HepG2 (cell line): ENCODE measurements around the gene SNN. TPM values are rescaled to one million over a fixed set of nuclear protein-coding genes. Genes with fewer than 3 reads are reported as not detected.

Experiments used
- ATAC-seq: fragments of 200-7000 bp; cut with Tn5 transposase; 3 replicates; pipeline ENCODE4 v1.9.1; 2020; ENCODE audit warnings: mild to moderate bottlenecking, moderate library complexity
- BruUV-seq: library from RNA; stranded (reverse); fragments of 400-500 nt; replicated peaks from 2 replicates; lab custom pipeline; 2021; lab: Mats Ljungman, UMichigan
- CTCF ChIA-PET: fragments of 300-600 bp; formaldehyde crosslinking; extraction: SDS; loops from one replicate; lab custom pipeline; 2021; ENCODE audit warnings: low total read pairs, inconsistent platforms, low intra/inter-chr PET ratio; lab: Yijun Ruan, JAX
- POLR2A ChIA-PET: fragments of 350-600 bp; sonication (Branson Sonifier 250); formaldehyde crosslinking; loops from one replicate; lab custom pipeline; 2020; ENCODE audit warnings: antibody characterized with exemption, inconsistent platforms; lab: Yijun Ruan, JAX
- DNase-seq: peaks from one replicate; pipeline ENCODE4 v3.0.0-alpha.2; 2015; ENCODE audit warnings: low spot score
- FAIRE-seq: peaks from 3 replicates; lab custom pipeline; 2011; peaks lifted over from hg19 to GRCh38; lab: Jason Lieb, UNC
- H2AFZ ChIP-seq: one replicate; pipeline ENCODE4 v1.6.1; 2011; ENCODE audit warnings: low read length, inconsistent platforms
- H3K27ac ChIP-seq: fragments of 300-600 bp; 3 replicates; pipeline ENCODE4 v1.8.0; 2011; ENCODE audit warnings: mixed run types, mild to moderate bottlenecking, mixed read lengths, low read length, inconsistent platforms; ENCODE audit not compliant: insufficient read depth; ENCODE audit errors: extremely low read length
- H3K27me3 ChIP-seq, 2 experiments: fragments of 200-600 bp in 1 of 2; 2 replicates in 1 of 2; 3 replicates in 1 of 2; pipeline versions ENCODE4 v1.6.0 to v1.8.0; 2011; ENCODE audit warnings: low read length in 2 of 2, mild to moderate bottlenecking in 2 of 2, moderate library complexity in 2 of 2, inconsistent platforms in 1 of 2; ENCODE audit not compliant: insufficient read depth in 2 of 2, control insufficient read depth in 1 of 2
- H3K36me3 ChIP-seq, 2 experiments: fragments of 200-600 bp in 1 of 2; replicated peaks in 1 of 2; 2 replicates in 1 of 2; 3 replicates in 1 of 2; pipeline versions ENCODE4 v1.5.1 to v1.8.0; 2011; ENCODE audit warnings: low read length in 2 of 2, inconsistent platforms in 1 of 2; ENCODE audit not compliant: insufficient read depth in 2 of 2, control insufficient read depth in 1 of 2
- H3K4me1 ChIP-seq: 2 replicates; pipeline ENCODE4 v1.5.1; 2012; ENCODE audit warnings: low read length, inconsistent platforms; ENCODE audit not compliant: insufficient read depth
- H3K4me2 ChIP-seq: 2 replicates; pipeline ENCODE4 v1.6.0; 2011; ENCODE audit warnings: low read depth, low read length, inconsistent platforms
- H3K4me3 ChIP-seq, 3 experiments: fragments of 200-600 bp in 1 of 3; sonication (generic), shearing (Covaris generic) in 1 of 3; replicated peaks in 1 of 3; 2 replicates each; pipeline ENCODE4 v1.5.1; 2011 to 2016; ENCODE audit warnings: low read length in 3 of 3, inconsistent platforms in 2 of 3, low read depth in 2 of 3, mild to moderate bottlenecking in 2 of 3, control low read depth in 1 of 3, mixed read lengths in 1 of 3; ENCODE audit not compliant: insufficient read depth in 1 of 3
- H3K79me2 ChIP-seq: one replicate; pipeline ENCODE4 v1.6.1; 2011; ENCODE audit warnings: low read length, inconsistent platforms; ENCODE audit not compliant: insufficient read depth
- H3K9ac ChIP-seq: 2 replicates; pipeline ENCODE4 v1.6.0; 2011; ENCODE audit warnings: mild to moderate bottlenecking, low read depth, low read length, inconsistent platforms; ENCODE audit not compliant: insufficient read depth
- H3K9me3 ChIP-seq: 2 replicates; pipeline ENCODE4 v1.5.1; 2012; ENCODE audit warnings: mild to moderate bottlenecking, low read length
- H4K20me1 ChIP-seq: 2 replicates; pipeline ENCODE4 v1.6.0; 2011; ENCODE audit warnings: inconsistent platforms, mild to moderate bottlenecking, low read length, moderate library complexity; ENCODE audit not compliant: insufficient read depth
- CEBPG ChIP-seq: IDR thresholded peaks from 2 replicates; pipeline ENCODE4 v1.6.1; 2016
- DNMT1 ChIP-seq: sonication (generic); formaldehyde crosslinking; IDR thresholded peaks from 2 replicates; pipeline ENCODE4 v1.5.1; 2020; ENCODE audit warnings: mild to moderate bottlenecking, missing genetic modification reagents
- ETV6 ChIP-seq: sonication (generic); formaldehyde crosslinking; conservative IDR thresholded peaks from 2 replicates; pipeline ENCODE4 v1.4.0; 2020; ENCODE audit warnings: missing genetic modification reagents
- MAZ ChIP-seq, 2 experiments: sonication (generic) in 1 of 2; formaldehyde crosslinking in 1 of 2; IDR thresholded peaks; 2 replicates each; pipeline versions ENCODE4 v1.5.0 to v1.6.1; 2012 to 2020; ENCODE audit warnings: low read depth in 2 of 2, mild to moderate bottlenecking in 2 of 2, borderline replicate concordance in 1 of 2, improper control_type of control experiment in 1 of 2, low read length in 1 of 2, missing genetic modification reagents in 1 of 2, moderate library complexity in 1 of 2
- NBN ChIP-seq: fragments of 450-650 bp; conservative IDR thresholded peaks from 2 replicates; pipeline ENCODE4 v1.6.1; 2017
- PCBP1 ChIP-seq: fragments of 200-400 bp; formaldehyde crosslinking; IDR thresholded peaks from 2 replicates; pipeline ENCODE4 v1.6.1; 2017; ENCODE audit warnings: mild to moderate bottlenecking, low read depth, low read length, borderline replicate concordance
- PRMT3 ChIP-seq: sonication (generic); formaldehyde crosslinking; IDR thresholded peaks from 2 replicates; pipeline ENCODE4 v1.8.1; 2022; ENCODE audit warnings: low read depth, mild to moderate bottlenecking, moderate library complexity, missing genetic modification reagents, borderline replicate concordance
- SNAPC2 ChIP-seq: sonication (generic); formaldehyde crosslinking; IDR thresholded peaks from 2 replicates; pipeline ENCODE4 v1.8.1; 2022; ENCODE audit warnings: mild to moderate bottlenecking, missing genetic modification reagents
- ZBTB4 ChIP-seq: sonication (generic); formaldehyde crosslinking; IDR thresholded peaks from 2 replicates; pipeline ENCODE4 v1.4.0; 2020; ENCODE audit warnings: missing genetic modification reagents, mild to moderate bottlenecking, borderline replicate concordance
- ZC3H4 ChIP-seq: sonication (generic); formaldehyde crosslinking; IDR thresholded peaks from 2 replicates; pipeline ENCODE4 v1.4.0; 2020; ENCODE audit warnings: missing genetic modification reagents, borderline replicate concordance
- ZFP36L1 ChIP-seq: sonication (generic); formaldehyde crosslinking; IDR thresholded peaks from 2 replicates; pipeline ENCODE4 v1.8.0; 2022; ENCODE audit warnings: mild to moderate bottlenecking, missing genetic modification reagents, moderate library complexity
- ZFP90 ChIP-seq: sonication (generic); formaldehyde crosslinking; IDR thresholded peaks from 2 replicates; pipeline ENCODE4 v1.8.0; 2022; ENCODE audit warnings: missing genetic modification reagents, mild to moderate bottlenecking, inconsistent platforms, borderline replicate concordance
- ZFX ChIP-seq: sonication (generic); formaldehyde crosslinking; IDR thresholded peaks from 2 replicates; pipeline ENCODE4 v1.4.0; 2020; ENCODE audit warnings: mild to moderate bottlenecking, low read depth, missing genetic modification reagents, moderate library complexity
- ZMYM3 ChIP-seq: sonication (generic); formaldehyde crosslinking; IDR thresholded peaks from 2 replicates; pipeline ENCODE4 v1.5.1; 2020; ENCODE audit warnings: mild to moderate bottlenecking, missing genetic modification reagents
- ZNF207 ChIP-seq: fragments of 450-650 bp; IDR thresholded peaks from 2 replicates; pipeline ENCODE4 v1.6.1; 2016; ENCODE audit warnings: antibody characterized with exemption, borderline replicate concordance
- ZNF34 ChIP-seq: sonication (generic); formaldehyde crosslinking; IDR thresholded peaks from 2 replicates; pipeline ENCODE4 v1.4.0; 2020; ENCODE audit warnings: mild to moderate bottlenecking, missing genetic modification reagents, borderline replicate concordance
- ZNF619 ChIP-seq: sonication (generic); formaldehyde crosslinking; IDR thresholded peaks from 2 replicates; pipeline ENCODE4 v1.4.0; 2020; ENCODE audit warnings: mild to moderate bottlenecking, missing genetic modification reagents
- ZNF766 ChIP-seq: sonication (generic); formaldehyde crosslinking; IDR thresholded peaks from 2 replicates; pipeline ENCODE4 v1.5.0; 2020; ENCODE audit warnings: missing genetic modification reagents, borderline replicate concordance
- ZNF768 ChIP-seq: sonication (generic); formaldehyde crosslinking; IDR thresholded peaks from 2 replicates; pipeline ENCODE4 v1.4.0; 2020; ENCODE audit warnings: missing genetic modification reagents
- ZNF770 ChIP-seq: sonication (generic); formaldehyde crosslinking; IDR thresholded peaks from 2 replicates; pipeline ENCODE4 v1.5.0; 2020; ENCODE audit warnings: mild to moderate bottlenecking, missing genetic modification reagents
- ZNF776 ChIP-seq: sonication (generic); formaldehyde crosslinking; IDR thresholded peaks from 2 replicates; pipeline ENCODE4 v1.4.0; 2020; ENCODE audit warnings: mild to moderate bottlenecking, missing genetic modification reagents
- WGBS: methylation state at CpG from one replicate; pipeline ENCODE4 v1.1.6; 2017; ENCODE audit warnings: low lambda C conversion rate; 5-methylcytosine and 5-hydroxymethylcytosine counted together
- in situ Hi-C: cut with HindIII; loops from 2 replicates; pipeline ENCODE4 v1.10.0; 2017; ENCODE audit warnings: low pct_unique_long_range_greater_than_20kb; ENCODE audit not compliant: extremely low pct_ligation_motif_present
- intact Hi-C: fragments of 100-400 bp; cut with micrococcal nuclease; formaldehyde crosslinking; loops from one replicate; pipeline ENCODE4 v1.10.0; 2022; ENCODE audit not compliant: unreplicated experiment
- polyA plus RNA-seq, 8 experiments: library from polyadenylated mRNA; depleted of rRNA in 3 of 8; stranded (reverse) in 7 of 8; unstranded in 1 of 8; fragments of >200 nt; fragmentation: Illumina TruSeq in 4 of 8; extraction: Trizol in 4 of 8; gene quantifications; 2 replicates each; pipeline versions ENCODE4 v1.2.1 to v1.2.3, GENCODE V29; 2011 to 2016; ENCODE audit warnings: low read depth in 4 of 8, missing spikeins in 1 of 8, mixed read lengths in 1 of 8; ENCODE audit not compliant: insufficient read depth in 1 of 8
- total RNA-seq, 5 experiments: library from RNA; depleted of rRNA; stranded (reverse); fragments of >200 nt; fragmentation: Illumina TruSeq; extraction: Trizol; gene quantifications; 2 replicates each; pipeline ENCODE4 v1.2.3, GENCODE V29; 2016; ENCODE audit warnings: low read depth in 1 of 5

SNN gene
- total and polyA plus RNA-seq, 2 of the 13 experiments (the other 11 are each of a cell fraction or from before 2014, with no cell fraction given) = 5.2 to 8.4 TPM

DNA sequence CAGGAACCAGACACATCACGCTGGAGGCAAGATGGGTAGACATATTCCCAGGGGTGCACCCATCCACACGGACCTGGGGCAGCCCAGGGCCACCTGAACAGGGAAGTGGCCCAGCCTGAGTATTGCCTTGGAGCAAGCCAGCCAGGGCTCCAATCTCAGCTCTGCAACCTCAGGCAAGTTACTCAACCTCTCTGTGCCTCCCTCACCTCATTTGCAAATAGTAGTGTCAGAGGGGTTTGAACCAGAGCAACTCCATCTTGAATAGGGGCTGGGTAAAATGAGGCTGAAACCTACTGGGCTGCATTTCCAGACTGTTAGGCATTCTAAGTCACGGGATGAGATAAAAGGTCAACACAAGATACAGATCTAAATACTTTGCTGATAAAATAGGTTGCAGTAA lies 35.1 kb upstream of the SNN start:
- peak; percentile 3 for ATAC-seq
- Histone ChIP-seq H3K4me3 (peak overlapping the region in 2 of 3 experiments; percentile 41 to 70; a peak in 3 of 6 replicates), H4K20me1 (no peaks in the 10 kb centered on the region), H2AFZ (no peak overlapping the region), H3K4me2 (peak overlapping the region; percentile 88), H3K27ac (no peak overlapping the region), H3K36me3 (no peaks in the 10 kb centered on the region), H3K4me1 (peaks cover 57% of the 10 kb centered on the region), H3K9me3 (no peaks in the 10 kb centered on the region), H3K9ac (peak overlapping the region; percentile 61), H3K79me2 (no peaks in the 10 kb centered on the region), H3K27me3 (peaks cover 0 to 13% of the 10 kb centered on the region in 2 experiments; a peak in 2 of 5 replicates)
- no peak for TF ChIP-seq ZNF619
- no peak for TF ChIP-seq ZFP36L1 (CRISPR knock-in tag)
- peak; percentile 99 for TF ChIP-seq ZNF768 (CRISPR knock-in tag)
- TF ChIP-seq ETV6 = no peak
- TF ChIP-seq ZNF770 (CRISPR knock-in tag) = 0 out of 2 replicates have a peak, but pooled peaks have one; percentile 19
- TF ChIP-seq PCBP1 = no peak
- TF ChIP-seq ZFP90 (CRISPR knock-in tag) = no peak
- no peak for TF ChIP-seq ZNF776
- TF ChIP-seq ZFX (CRISPR knock-in tag) = no peak
- no peak for TF ChIP-seq ZNF207
- TF ChIP-seq ZC3H4 (CRISPR knock-in tag) = no peak
- 0 out of 2 replicates have a peak, but pooled peaks have one; percentile 9 for TF ChIP-seq SNAPC2 (CRISPR knock-in tag)
- no peak for TF ChIP-seq ZBTB4 (CRISPR knock-in tag)
- no peak for TF ChIP-seq ZNF34 (CRISPR knock-in tag)
- TF ChIP-seq PRMT3 (CRISPR knock-in tag) = no peak
- no peak for TF ChIP-seq CEBPG
- peak; percentile 81 for TF ChIP-seq ZMYM3 (CRISPR knock-in tag)
- TF ChIP-seq ZNF766 = no peak
- TF ChIP-seq DNMT1 = 0 out of 2 replicates have a peak, but pooled peaks have one; percentile 9
- TF ChIP-seq MAZ (IDR thresholded peaks at IDR 0.05; ENCODE audit: borderline replicate concordance, low read depth, low read length) = no peak
- TF ChIP-seq MAZ (CRISPR knock-in tag; IDR thresholded peaks at IDR 0.05; ENCODE audit: low read depth) = no peak
- TF ChIP-seq NBN = no peak
- intact Hi-C loops = no loop called here
- FAIRE-seq = no peak
- no peak for DNase-seq
- 48% methylated on average over 2 of the region's 3 CpGs for WGBS
- POLR2A ChIA-PET = interaction anchor here (1.1 to 2.5 kb wide), 4 partner anchors 11 to 110 kb away, joined by 3 to 9 read pairs (median 3); partner anchors contain the start of genes LITAF and TXNDC11
- in situ Hi-C loops = no loop called here
- no TSS peak for BruUV-seq
- CTCF ChIA-PET = no interaction called here
